Measurements from ENCODE around the gene NRSN2.

Gene NRSN2

GRCh38 chr20:400454-401275 is 53.8 kb downstream of the NRSN2 start:
- DNase-seq: no peak

GRCh38 chr20:401682-402495 is 55.0 kb downstream of the NRSN2 start:
- DNase-seq: no peak

- no peak for DNase-seq
Observed at GRCh38 chr20:402496-402885, 55.6 kb downstream of the NRSN2 start.

GRCh38 chr20:402898-403581 is 56.1 kb downstream of the NRSN2 start:
- no peak for DNase-seq

- DNase-seq: no peak
Observed at GRCh38 chr20:403582-403957, 56.7 kb downstream of the NRSN2 start.

- no peak for DNase-seq
Observed at GRCh38 chr20:404088-404487, 57.2 kb downstream of the NRSN2 start.

All from SW 1271 (cell line).